HepG2 (cell line): ENCODE measurements around the gene TRPV5.

Source experiments
- BHLHE40 ChIP-seq: IDR thresholded peaks from 2 replicates; pipeline ENCODE4 v1.6.1; 2011; ENCODE audit warnings: low read length, improper control_type of control experiment
- CTCF ChIP-seq: sonication (generic); formaldehyde crosslinking; IDR thresholded peaks from 2 replicates; pipeline ENCODE4 v1.5.0; 2020; ENCODE audit warnings: mild to moderate bottlenecking, missing genetic modification reagents, moderate library complexity
- GLI4 ChIP-seq: sonication (generic); formaldehyde crosslinking; IDR thresholded peaks from 2 replicates; pipeline ENCODE4 v1.5.1; 2020; ENCODE audit warnings: missing genetic modification reagents, mild to moderate bottlenecking, moderate library complexity, borderline replicate concordance
- KMT2B ChIP-seq: IDR thresholded peaks from 2 replicates; pipeline ENCODE4 v1.6.1; 2016; ENCODE audit warnings: missing genetic modification reagents, missing compliant biosample characterization
- MYC ChIP-seq: sonication (generic); formaldehyde crosslinking; IDR thresholded peaks from 2 replicates; pipeline ENCODE4 v1.9.0; 2021; ENCODE audit warnings: missing genetic modification reagents, borderline replicate concordance
- PBX3 ChIP-seq: sonication (generic); formaldehyde crosslinking; IDR thresholded peaks from 2 replicates; pipeline ENCODE4 v1.8.1; 2023; ENCODE audit warnings: missing genetic modification reagents, inconsistent platforms, borderline replicate concordance
- RAD21 ChIP-seq: fragments of 450-650 bp; formaldehyde crosslinking; IDR thresholded peaks from 2 replicates; pipeline ENCODE4 v1.5.0; 2020; ENCODE audit warnings: mild to moderate bottlenecking
- ZNF333 ChIP-seq: sonication (generic); formaldehyde crosslinking; IDR thresholded peaks from 2 replicates; pipeline ENCODE4 v1.4.0; 2020; ENCODE audit warnings: mild to moderate bottlenecking, missing genetic modification reagents, borderline replicate concordance
- ZNF780A ChIP-seq: sonication (generic); formaldehyde crosslinking; IDR thresholded peaks from 2 replicates; pipeline ENCODE4 v1.8.0; 2022; ENCODE audit warnings: mild to moderate bottlenecking, missing genetic modification reagents, moderate library complexity

GRCh38 chr7:142881586-142882337 is 51.8 kb downstream of the TRPV5 start:
- TF ChIP-seq BHLHE40 (no peak), MYC (CRISPR knock-in tag) (no peak), KMT2B (CRISPR knock-in tag) (no peak), CTCF (no peak), PBX3 (CRISPR knock-in tag) (no peak), GLI4 (no peak), ZNF780A (CRISPR knock-in tag) (no peak), ZNF333 (CRISPR knock-in tag) (no peak), RAD21 (CRISPR knock-in tag) (no peak)
